OCI-LY3 (cell line): ENCODE data around the gene DEFB129.

ENCODE experiments used
- EZH2phosphoT487 ChIP-seq: fragments of 200-600 bp; shearing (Covaris generic); IDR thresholded peaks from 2 replicates; pipeline ENCODE4 v1.6.1; 2018; ENCODE audit warnings: antibody characterized with exemption, mixed run types, low read depth
- TF ChIP-seq, protein P1 (sequence below): fragments of 200-600, 300-600 bp; sonication (generic); IDR thresholded peaks from 2 replicates; pipeline ENCODE4 v1.5.1; 2014; ENCODE audit warnings: antibody characterized with exemption, low read length, low read depth

GRCh38 chr20:275791-276190 lies 48.7 kb downstream of the DEFB129 start:
- TF ChIP-seq, protein P1, sequence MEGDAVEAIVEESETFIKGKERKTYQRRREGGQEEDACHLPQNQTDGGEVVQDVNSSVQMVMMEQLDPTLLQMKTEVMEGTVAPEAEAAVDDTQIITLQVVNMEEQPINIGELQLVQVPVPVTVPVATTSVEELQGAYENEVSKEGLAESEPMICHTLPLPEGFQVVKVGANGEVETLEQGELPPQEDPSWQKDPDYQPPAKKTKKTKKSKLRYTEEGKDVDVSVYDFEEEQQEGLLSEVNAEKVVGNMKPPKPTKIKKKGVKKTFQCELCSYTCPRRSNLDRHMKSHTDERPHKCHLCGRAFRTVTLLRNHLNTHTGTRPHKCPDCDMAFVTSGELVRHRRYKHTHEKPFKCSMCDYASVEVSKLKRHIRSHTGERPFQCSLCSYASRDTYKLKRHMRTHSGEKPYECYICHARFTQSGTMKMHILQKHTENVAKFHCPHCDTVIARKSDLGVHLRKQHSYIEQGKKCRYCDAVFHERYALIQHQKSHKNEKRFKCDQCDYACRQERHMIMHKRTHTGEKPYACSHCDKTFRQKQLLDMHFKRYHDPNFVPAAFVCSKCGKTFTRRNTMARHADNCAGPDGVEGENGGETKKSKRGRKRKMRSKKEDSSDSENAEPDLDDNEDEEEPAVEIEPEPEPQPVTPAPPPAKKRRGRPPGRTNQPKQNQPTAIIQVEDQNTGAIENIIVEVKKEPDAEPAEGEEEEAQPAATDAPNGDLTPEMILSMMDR: no peak
- TF ChIP-seq EZH2phosphoT487: no peak
